ENCODE measurements around the gene NOL7.

DNA sequence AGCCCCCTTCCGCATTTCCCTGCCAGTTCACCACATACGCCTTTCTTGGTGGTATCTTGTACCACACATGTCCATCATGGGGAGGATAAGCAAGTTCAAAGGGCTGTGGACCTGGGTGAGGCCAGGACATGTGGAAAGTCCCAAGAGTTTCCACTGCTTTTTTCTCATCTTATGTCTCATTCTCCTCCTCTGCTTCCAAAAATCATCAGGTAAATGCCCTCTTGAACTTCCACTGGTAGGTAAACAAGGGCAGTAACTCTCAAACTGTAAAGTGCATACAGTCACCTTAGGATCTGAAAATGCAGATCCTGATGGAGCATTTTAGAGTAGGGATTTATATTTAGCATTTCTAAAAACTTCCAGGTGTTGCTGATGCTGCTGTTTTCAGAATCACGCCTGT lies 48.6 kb upstream of the NOL7 start:
- TF ChIP-seq, protein P1, sequence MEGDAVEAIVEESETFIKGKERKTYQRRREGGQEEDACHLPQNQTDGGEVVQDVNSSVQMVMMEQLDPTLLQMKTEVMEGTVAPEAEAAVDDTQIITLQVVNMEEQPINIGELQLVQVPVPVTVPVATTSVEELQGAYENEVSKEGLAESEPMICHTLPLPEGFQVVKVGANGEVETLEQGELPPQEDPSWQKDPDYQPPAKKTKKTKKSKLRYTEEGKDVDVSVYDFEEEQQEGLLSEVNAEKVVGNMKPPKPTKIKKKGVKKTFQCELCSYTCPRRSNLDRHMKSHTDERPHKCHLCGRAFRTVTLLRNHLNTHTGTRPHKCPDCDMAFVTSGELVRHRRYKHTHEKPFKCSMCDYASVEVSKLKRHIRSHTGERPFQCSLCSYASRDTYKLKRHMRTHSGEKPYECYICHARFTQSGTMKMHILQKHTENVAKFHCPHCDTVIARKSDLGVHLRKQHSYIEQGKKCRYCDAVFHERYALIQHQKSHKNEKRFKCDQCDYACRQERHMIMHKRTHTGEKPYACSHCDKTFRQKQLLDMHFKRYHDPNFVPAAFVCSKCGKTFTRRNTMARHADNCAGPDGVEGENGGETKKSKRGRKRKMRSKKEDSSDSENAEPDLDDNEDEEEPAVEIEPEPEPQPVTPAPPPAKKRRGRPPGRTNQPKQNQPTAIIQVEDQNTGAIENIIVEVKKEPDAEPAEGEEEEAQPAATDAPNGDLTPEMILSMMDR (IDR thresholded peaks at IDR 0.05 in 4 of 5, conservative IDR thresholded peaks at IDR 0.05 in 1 of 5): no peak
- no peak for TF ChIP-seq POLR2A (IDR thresholded peaks at IDR 0.05)

Data from gastrocnemius medialis (tissue), 4 donors.